ENCODE data around the gene COQ5. TPM values are rescaled to one million over a fixed set of nuclear protein-coding genes. Genes with fewer than 3 reads are reported as not detected.

The COQ5 gene
- 16.2 to 22.9 TPM (median 19.8 TPM) in 3 replicates for total RNA-seq
- long read RNA-seq, transcript COQ5-201 (7 exons, 1,535 nt), result major isoform, 23 of 29 reads
- long read RNA-seq, partial matches to known transcripts, result 0 of 29 reads
- long read RNA-seq, other reads (novel, unspliced or antisense), result 6 of 29 reads

GRCh38 chr12:120528861-120529525, at the start of gene COQ5:
TSS of gene COQ5 (minus strand) at chr12:120529158. CDS start at chr12:120529141, 17 bp downstream.
- TF ChIP-seq CTCF (IDR thresholded peaks at IDR 0.05), result no peak
- Mint-ChIP-seq H3K4me1 (ENCODE audit: low read depth) (peaks cover 23% of the 10 kb centered on the region), H3K27ac (ENCODE audit: unreplicated experiment) (peak within 1 kb of the TSS; percentile 100), H3K9me3 (ENCODE audit: low read depth) (no peaks in the 10 kb centered on the region), H3K27me3 (ENCODE audit: low read depth) (no peaks in the 10 kb centered on the region), H3K36me3 (ENCODE audit: low read depth) (no peaks in the 10 kb centered on the region), H3K4me3 (ENCODE audit: unreplicated experiment) (peak within 1 kb of the TSS; percentile 97)
- DNase-seq (ENCODE audit: low spot score), result peak; percentile 95

GRCh38 chr12:120574106-120574505, 45.1 kb upstream of the COQ5 start:
- Mint-ChIP-seq H3K4me1 (ENCODE audit: low read depth) (peaks cover 16% of the 10 kb centered on the region), H3K27ac (ENCODE audit: unreplicated experiment) (peak overlapping the region; percentile 80), H3K36me3 (ENCODE audit: low read depth) (peaks cover 49% of the 10 kb centered on the region)

GRCh38 chr12:120573560-120573959, 44.6 kb upstream of the COQ5 start:
- H3K36me3 Mint-ChIP-seq (ENCODE audit: low read depth), result peaks cover 48% of the 10 kb centered on the region

More at GRCh38 chr12:120574106-120574505, 45.1 kb upstream of the COQ5 start:
- Mint-ChIP-seq H3K27me3 (ENCODE audit: low read depth) (no peaks in the 10 kb centered on the region), H3K4me3 (ENCODE audit: unreplicated experiment) (peak overlapping the region; percentile 5), H3K9me3 (ENCODE audit: low read depth) (no peaks in the 10 kb centered on the region)
- no peak for TF ChIP-seq CTCF (IDR thresholded peaks at IDR 0.05)
- no peak for DNase-seq (ENCODE audit: low spot score)

GRCh38 chr12:120571299-120571698, 42.3 kb upstream of the COQ5 start:
- TF ChIP-seq CTCF (IDR thresholded peaks at IDR 0.05), result no peak
- Mint-ChIP-seq H3K36me3 (ENCODE audit: low read depth) (peaks cover 40% of the 10 kb centered on the region), H3K9me3 (ENCODE audit: low read depth) (no peaks in the 10 kb centered on the region), H3K27ac (ENCODE audit: unreplicated experiment) (peak overlapping the region; percentile 33), H3K4me3 (ENCODE audit: unreplicated experiment) (no peak overlapping the region), H3K4me1 (ENCODE audit: low read depth) (peaks cover 16% of the 10 kb centered on the region), H3K27me3 (ENCODE audit: low read depth) (no peaks in the 10 kb centered on the region)
- no peak for DNase-seq (ENCODE audit: low spot score)

More at GRCh38 chr12:120573560-120573959, 44.6 kb upstream of the COQ5 start:
- DNase-seq (ENCODE audit: low spot score), result no peak
- TF ChIP-seq CTCF (IDR thresholded peaks at IDR 0.05), result no peak
- peak overlapping the region; percentile 5 for H3K4me3 Mint-ChIP-seq (ENCODE audit: unreplicated experiment)
- H3K9me3 Mint-ChIP-seq (ENCODE audit: low read depth), result no peaks in the 10 kb centered on the region
- H3K27me3 Mint-ChIP-seq (ENCODE audit: low read depth), result no peaks in the 10 kb centered on the region
- peak overlapping the region; percentile 80 for H3K27ac Mint-ChIP-seq (ENCODE audit: unreplicated experiment)
- peaks cover 16% of the 10 kb centered on the region for H3K4me1 Mint-ChIP-seq (ENCODE audit: low read depth)

GRCh38 chr12:120563495-120563894, 34.5 kb upstream of the COQ5 start:
- no peaks in the 10 kb centered on the region for H3K4me1 Mint-ChIP-seq (ENCODE audit: low read depth)
- H3K36me3 Mint-ChIP-seq (ENCODE audit: low read depth), result peaks cover 34% of the 10 kb centered on the region
- no peaks in the 10 kb centered on the region for H3K27me3 Mint-ChIP-seq (ENCODE audit: low read depth)
- no peak overlapping the region for H3K27ac Mint-ChIP-seq (ENCODE audit: unreplicated experiment)
- H3K4me3 Mint-ChIP-seq (ENCODE audit: unreplicated experiment), result no peak overlapping the region
- no peaks in the 10 kb centered on the region for H3K9me3 Mint-ChIP-seq (ENCODE audit: low read depth)
- TF ChIP-seq CTCF (IDR thresholded peaks at IDR 0.05), result no peak
- no peak for DNase-seq (ENCODE audit: low spot score)
